ENCODE measurements around the gene CDH13. TPM values are rescaled to one million over a fixed set of nuclear protein-coding genes. Genes with fewer than 3 reads are reported as not detected.

CDH13 gene
- total and polyA plus RNA-seq, 10 of the 15 experiments (the other 5 are each of a cell fraction or from before 2014, with no cell fraction given) = under 0.01 to 0.05 TPM; not detected in 8

DNA sequence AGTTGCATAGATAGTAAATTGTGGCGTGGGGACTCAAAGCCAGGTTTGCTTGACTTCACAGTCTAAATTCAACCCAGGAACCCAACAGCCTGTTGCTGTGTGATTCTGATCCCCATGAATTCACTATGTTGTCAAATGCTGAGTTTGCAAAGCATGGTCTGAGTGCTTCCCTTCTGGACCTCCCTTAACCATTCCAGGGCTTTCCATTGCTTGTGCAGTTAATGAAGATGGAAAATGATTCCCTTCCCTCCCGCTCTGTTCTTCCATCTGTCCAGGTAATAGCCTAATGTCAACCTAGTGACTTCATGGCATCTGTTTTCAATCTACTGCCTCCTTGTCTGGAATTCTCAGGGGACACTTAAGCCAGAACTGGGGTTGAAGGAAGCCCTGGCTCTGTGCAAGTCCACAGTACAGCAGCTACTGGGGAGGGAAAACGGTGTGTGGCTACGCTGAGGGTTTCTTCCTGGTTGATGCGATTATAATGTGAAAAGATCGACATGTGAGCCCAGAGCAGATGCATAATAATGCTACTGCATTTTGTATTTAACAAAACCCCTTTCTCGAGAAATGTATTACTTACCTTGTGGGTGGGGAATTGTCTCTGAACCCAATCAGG is 206.7 kb downstream of the CDH13 start (continued):
- TF ChIP-seq, protein P1, sequence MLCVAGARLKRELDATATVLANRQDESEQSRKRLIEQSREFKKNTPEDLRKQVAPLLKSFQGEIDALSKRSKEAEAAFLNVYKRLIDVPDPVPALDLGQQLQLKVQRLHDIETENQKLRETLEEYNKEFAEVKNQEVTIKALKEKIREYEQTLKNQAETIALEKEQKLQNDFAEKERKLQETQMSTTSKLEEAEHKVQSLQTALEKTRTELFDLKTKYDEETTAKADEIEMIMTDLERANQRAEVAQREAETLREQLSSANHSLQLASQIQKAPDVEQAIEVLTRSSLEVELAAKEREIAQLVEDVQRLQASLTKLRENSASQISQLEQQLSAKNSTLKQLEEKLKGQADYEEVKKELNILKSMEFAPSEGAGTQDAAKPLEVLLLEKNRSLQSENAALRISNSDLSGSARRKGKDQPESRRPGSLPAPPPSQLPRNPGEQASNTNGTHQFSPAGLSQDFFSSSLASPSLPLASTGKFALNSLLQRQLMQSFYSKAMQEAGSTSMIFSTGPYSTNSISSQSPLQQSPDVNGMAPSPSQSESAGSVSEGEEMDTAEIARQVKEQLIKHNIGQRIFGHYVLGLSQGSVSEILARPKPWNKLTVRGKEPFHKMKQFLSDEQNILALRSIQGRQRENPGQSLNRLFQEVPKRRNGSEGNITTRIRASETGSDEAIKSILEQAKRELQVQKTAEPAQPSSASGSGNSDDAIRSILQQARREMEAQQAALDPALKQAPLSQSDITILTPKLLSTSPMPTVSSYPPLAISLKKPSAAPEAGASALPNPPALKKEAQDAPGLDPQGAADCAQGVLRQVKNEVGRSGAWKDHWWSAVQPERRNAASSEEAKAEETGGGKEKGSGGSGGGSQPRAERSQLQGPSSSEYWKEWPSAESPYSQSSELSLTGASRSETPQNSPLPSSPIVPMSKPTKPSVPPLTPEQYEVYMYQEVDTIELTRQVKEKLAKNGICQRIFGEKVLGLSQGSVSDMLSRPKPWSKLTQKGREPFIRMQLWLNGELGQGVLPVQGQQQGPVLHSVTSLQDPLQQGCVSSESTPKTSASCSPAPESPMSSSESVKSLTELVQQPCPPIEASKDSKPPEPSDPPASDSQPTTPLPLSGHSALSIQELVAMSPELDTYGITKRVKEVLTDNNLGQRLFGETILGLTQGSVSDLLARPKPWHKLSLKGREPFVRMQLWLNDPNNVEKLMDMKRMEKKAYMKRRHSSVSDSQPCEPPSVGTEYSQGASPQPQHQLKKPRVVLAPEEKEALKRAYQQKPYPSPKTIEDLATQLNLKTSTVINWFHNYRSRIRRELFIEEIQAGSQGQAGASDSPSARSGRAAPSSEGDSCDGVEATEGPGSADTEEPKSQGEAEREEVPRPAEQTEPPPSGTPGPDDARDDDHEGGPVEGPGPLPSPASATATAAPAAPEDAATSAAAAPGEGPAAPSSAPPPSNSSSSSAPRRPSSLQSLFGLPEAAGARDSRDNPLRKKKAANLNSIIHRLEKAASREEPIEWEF (IDR thresholded peaks at IDR 0.05; ENCODE audit: insufficient replicate concordance, low read depth, low read length) = no peak
- no peak for TF ChIP-seq TARDBP (IDR thresholded peaks at IDR 0.05; ENCODE audit: borderline replicate concordance)

DNA sequence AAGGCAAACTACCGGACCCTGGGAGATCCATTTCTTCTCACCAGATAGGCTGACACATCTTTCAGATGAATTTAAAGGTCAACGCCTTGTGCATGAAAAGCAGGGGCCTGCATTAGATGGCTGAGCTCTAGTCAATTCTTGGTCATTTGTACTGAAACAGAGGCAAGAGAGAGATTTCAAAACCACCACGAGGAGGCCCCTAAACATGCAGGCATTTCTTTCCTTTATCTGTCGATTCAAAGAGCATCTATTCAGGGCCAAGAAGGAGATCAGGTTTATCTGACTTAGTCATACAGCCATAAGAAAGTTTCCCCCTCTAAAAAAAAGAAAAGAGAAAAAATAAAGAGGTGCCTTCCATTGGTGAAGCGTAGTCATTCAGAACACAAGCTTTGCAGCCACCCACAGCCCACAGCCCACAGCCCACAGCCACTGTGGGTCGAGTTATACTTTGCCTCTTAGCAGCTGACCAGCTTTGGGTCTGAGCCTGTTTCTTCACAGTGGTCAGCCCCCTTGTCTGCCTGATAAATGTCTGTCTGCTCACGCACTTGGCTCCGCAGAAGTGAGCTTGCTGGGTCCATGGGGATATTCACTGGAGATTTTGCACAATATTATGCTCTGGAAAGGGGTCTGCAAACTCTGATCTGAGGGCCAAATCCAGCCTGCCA is 207.5 kb downstream of the CDH13 start:
- no peak overlapping the region for H3K9ac ChIP-seq (ENCODE audit: control insufficient read depth, insufficient read depth, low read length)
- no peak for ATAC-seq
- no TSS peak for BruUV-seq (replicated peaks)
- no peak for DNase-seq (ENCODE audit: low read depth, low spot score)
- H3K36me3 ChIP-seq (ENCODE audit: control insufficient read depth in 2 of 2, insufficient read depth in 2 of 2, low read length in 1 of 2) = no peaks in the 10 kb centered on the region
- H3K9me3 ChIP-seq (replicated peaks; ENCODE audit: control insufficient read depth, insufficient read depth, low read length) = no peaks in the 10 kb centered on the region
- no peaks in the 10 kb centered on the region for H3K4me1 ChIP-seq (ENCODE audit: control insufficient read depth, insufficient read depth, low read length)
- ChIA-PET SMC1A (ENCODE audit: uncharacterized antibody, unreplicated experiment) (no interaction called here), CTCF (no interaction called here), POLR2A (no interaction called here), RAD21 (ENCODE audit: unreplicated experiment) (no interaction called here)
- WGBS (ENCODE audit: insufficient coverage, insufficient replicate concordance, low lambda C conversion rate, missing lambda C conversion rate) = 12% methylated on average over 8 of the region's 8 CpGs
- in situ Hi-C loops (cut with MboI) (no loop called here), intact Hi-C loops (cut with micrococcal nuclease; ENCODE audit: unreplicated experiment) (no loop called here)
- no peaks in the 10 kb centered on the region for H3K79me2 ChIP-seq (ENCODE audit: control insufficient read depth, insufficient read depth, low read length)
- no peak for FAIRE-seq
- no peak overlapping the region for H3K27ac ChIP-seq (ENCODE audit: control insufficient read depth, insufficient read depth)
- H4K20me1 ChIP-seq (ENCODE audit: control insufficient read depth, insufficient read depth) = no peaks in the 10 kb centered on the region
- no peak overlapping the region for H3K4me3 ChIP-seq
- H3K4me2 ChIP-seq (ENCODE audit: control insufficient read depth, insufficient read depth) = no peak overlapping the region
- H3K27me3 ChIP-seq (replicated peaks in 1 of 2; ENCODE audit: control insufficient read depth in 2 of 2, insufficient read depth in 2 of 2, low read length in 1 of 2) = no peaks in the 10 kb centered on the region; a peak in 1 of 4 replicates
- no peak overlapping the region for H2AFZ ChIP-seq (ENCODE audit: control insufficient read depth, low read depth, low read length)
- TF ChIP-seq NR2C1 (IDR thresholded peaks at IDR 0.05) = no peak
- TF ChIP-seq, protein P2, sequence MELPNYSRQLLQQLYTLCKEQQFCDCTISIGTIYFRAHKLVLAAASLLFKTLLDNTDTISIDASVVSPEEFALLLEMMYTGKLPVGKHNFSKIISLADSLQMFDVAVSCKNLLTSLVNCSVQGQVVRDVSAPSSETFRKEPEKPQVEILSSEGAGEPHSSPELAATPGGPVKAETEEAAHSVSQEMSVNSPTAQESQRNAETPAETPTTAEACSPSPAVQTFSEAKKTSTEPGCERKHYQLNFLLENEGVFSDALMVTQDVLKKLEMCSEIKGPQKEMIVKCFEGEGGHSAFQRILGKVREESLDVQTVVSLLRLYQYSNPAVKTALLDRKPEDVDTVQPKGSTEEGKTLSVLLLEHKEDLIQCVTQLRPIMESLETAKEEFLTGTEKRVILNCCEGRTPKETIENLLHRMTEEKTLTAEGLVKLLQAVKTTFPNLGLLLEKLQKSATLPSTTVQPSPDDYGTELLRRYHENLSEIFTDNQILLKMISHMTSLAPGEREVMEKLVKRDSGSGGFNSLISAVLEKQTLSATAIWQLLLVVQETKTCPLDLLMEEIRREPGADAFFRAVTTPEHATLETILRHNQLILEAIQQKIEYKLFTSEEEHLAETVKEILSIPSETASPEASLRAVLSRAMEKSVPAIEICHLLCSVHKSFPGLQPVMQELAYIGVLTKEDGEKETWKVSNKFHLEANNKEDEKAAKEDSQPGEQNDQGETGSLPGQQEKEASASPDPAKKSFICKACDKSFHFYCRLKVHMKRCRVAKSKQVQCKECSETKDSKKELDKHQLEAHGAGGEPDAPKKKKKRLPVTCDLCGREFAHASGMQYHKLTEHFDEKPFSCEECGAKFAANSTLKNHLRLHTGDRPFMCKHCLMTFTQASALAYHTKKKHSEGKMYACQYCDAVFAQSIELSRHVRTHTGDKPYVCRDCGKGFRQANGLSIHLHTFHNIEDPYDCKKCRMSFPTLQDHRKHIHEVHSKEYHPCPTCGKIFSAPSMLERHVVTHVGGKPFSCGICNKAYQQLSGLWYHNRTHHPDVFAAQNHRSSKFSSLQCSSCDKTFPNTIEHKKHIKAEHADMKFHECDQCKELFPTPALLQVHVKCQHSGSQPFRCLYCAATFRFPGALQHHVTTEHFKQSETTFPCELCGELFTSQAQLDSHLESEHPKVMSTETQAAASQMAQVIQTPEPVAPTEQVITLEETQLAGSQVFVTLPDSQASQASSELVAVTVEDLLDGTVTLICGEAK (IDR thresholded peaks at IDR 0.05; ENCODE audit: borderline replicate concordance) = no peak
- no peak for TF ChIP-seq JUNB (IDR thresholded peaks at IDR 0.05)
- no peak for TF ChIP-seq CBX3 (IDR thresholded peaks at IDR 0.05; ENCODE audit: borderline replicate concordance, low read depth)
- TF ChIP-seq STAT1 (conservative IDR thresholded peaks at IDR 0.05) = no peak
- no peak for TF ChIP-seq IKZF2 (IDR thresholded peaks at IDR 0.05)
- TF ChIP-seq POLR2A (IDR thresholded peaks at IDR 0.05; ENCODE audit: low read depth, low read length) = no peak
